HepG2 (cell line): ENCODE data around the gene SLC25A22.

ENCODE experiments used
- CEBPB ChIP-seq: IDR thresholded peaks from 2 replicates; pipeline ENCODE4 v1.6.1; 2011; ENCODE audit warnings: low read depth, low read length, improper control_type of control experiment, borderline replicate concordance
- EEA1 ChIP-seq: sonication (generic); formaldehyde crosslinking; IDR thresholded peaks from 2 replicates; pipeline ENCODE4 v1.5.1; 2020; ENCODE audit warnings: mild to moderate bottlenecking, missing genetic modification reagents, borderline replicate concordance
- ELF4 ChIP-seq: sonication (generic); formaldehyde crosslinking; IDR thresholded peaks from 2 replicates; pipeline ENCODE4 v1.5.0; 2020; ENCODE audit warnings: missing genetic modification reagents, mild to moderate bottlenecking, moderate library complexity, borderline replicate concordance
- FOXK1 ChIP-seq: sonication (generic); formaldehyde crosslinking; IDR thresholded peaks from 2 replicates; pipeline ENCODE4 v1.4.0; 2020; ENCODE audit warnings: low read depth, missing genetic modification reagents, borderline replicate concordance
- HDAC1 ChIP-seq: sonication (generic); formaldehyde crosslinking; IDR thresholded peaks from 2 replicates; pipeline ENCODE4 v1.5.1; 2020; ENCODE audit warnings: mild to moderate bottlenecking, missing genetic modification reagents
- HMG20B ChIP-seq: conservative IDR thresholded peaks from 2 replicates; pipeline ENCODE4 v1.6.1; 2016; ENCODE audit warnings: missing genetic modification reagents, missing compliant biosample characterization
- NR3C1 ChIP-seq: sonication (generic); formaldehyde crosslinking; IDR thresholded peaks from 2 replicates; pipeline ENCODE4 v1.4.0; 2020; ENCODE audit warnings: missing genetic modification reagents
- PPARG ChIP-seq: conservative IDR thresholded peaks from 2 replicates; pipeline ENCODE4 v1.6.1; 2016; ENCODE audit warnings: missing biosample characterization, missing genetic modification reagents
- RAD21 ChIP-seq: fragments of 450-650 bp; formaldehyde crosslinking; IDR thresholded peaks from 2 replicates; pipeline ENCODE4 v1.5.0; 2020; ENCODE audit warnings: mild to moderate bottlenecking
- SRF ChIP-seq: IDR thresholded peaks from 2 replicates; pipeline ENCODE4 v1.6.1; 2011; ENCODE audit warnings: mild to moderate bottlenecking, low read depth, low read length, moderate library complexity
- ZNF274 ChIP-seq: sonication (generic); formaldehyde crosslinking; IDR thresholded peaks from 2 replicates; pipeline ENCODE4 v1.5.1; 2020; ENCODE audit warnings: mild to moderate bottlenecking, missing genetic modification reagents
- TF ChIP-seq, protein P1 (sequence below): fragments of 450-650 bp; IDR thresholded peaks from 2 replicates; pipeline ENCODE4 v1.6.1; 2017; ENCODE audit warnings: mild to moderate bottlenecking
- TF ChIP-seq, protein P2 (sequence below): sonication (generic); formaldehyde crosslinking; IDR thresholded peaks from 2 replicates; pipeline ENCODE4 v1.4.0; 2020; ENCODE audit warnings: missing genetic modification reagents

DNA sequence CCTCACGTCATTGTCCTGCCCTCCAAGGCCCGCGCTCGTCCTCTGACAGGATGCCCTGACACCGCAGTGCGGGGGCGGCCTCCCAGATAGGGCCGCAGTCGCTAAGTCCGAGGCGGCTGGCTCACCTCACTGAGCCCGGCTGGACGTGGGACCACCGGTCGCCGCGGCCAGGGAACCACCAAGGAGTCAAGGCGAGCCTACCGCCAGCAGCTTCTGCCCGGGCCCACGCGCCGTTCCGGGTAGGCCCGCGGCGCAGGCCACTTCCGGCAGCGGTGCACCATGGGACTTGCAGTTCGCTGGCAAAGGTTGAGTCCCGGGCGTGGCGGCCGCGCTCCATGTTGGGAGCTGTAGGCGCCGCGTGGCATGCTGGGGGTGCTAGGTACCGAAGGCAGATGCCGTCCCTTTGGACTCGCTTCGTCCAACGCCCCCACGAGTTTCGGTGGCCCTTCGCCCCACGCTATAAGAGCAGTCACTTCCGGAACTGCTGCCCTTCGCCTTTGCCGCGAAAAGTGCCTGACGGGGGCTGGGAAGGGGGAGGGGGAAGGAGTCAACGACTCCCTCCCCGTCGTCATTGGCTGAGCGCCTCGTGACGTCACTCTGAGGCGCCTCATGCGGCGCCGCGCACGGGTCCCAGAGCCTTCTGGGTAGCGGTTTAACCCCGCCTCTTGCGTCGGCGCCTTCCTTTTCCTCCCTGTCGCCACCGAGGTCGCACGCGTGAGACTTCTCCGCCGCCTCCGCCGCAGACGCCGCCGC, 11.4 kb upstream of the SLC25A22 start, which contains the start of gene RPLP2:
- TF ChIP-seq HDAC1: peak; percentile 99
- TF ChIP-seq RAD21 (CRISPR knock-in tag): peak; percentile 18; the same call in 1 of the 2 replicates
- TF ChIP-seq NR3C1 (CRISPR knock-in tag): no peak
- TF ChIP-seq ZNF274 (CRISPR knock-in tag): peak; percentile 72
- no peak; the same call in none of the 2 replicates for TF ChIP-seq PPARG (CRISPR knock-in tag)
- TF ChIP-seq SRF: peak; percentile 46; the same call in 1 of the 2 replicates
- TF ChIP-seq FOXK1 (CRISPR knock-in tag): no peak; the same call in 1 of the 2 replicates
- no peak; the same call in 1 of the 2 replicates for TF ChIP-seq HMG20B (CRISPR knock-in tag)
- TF ChIP-seq, protein P1, sequence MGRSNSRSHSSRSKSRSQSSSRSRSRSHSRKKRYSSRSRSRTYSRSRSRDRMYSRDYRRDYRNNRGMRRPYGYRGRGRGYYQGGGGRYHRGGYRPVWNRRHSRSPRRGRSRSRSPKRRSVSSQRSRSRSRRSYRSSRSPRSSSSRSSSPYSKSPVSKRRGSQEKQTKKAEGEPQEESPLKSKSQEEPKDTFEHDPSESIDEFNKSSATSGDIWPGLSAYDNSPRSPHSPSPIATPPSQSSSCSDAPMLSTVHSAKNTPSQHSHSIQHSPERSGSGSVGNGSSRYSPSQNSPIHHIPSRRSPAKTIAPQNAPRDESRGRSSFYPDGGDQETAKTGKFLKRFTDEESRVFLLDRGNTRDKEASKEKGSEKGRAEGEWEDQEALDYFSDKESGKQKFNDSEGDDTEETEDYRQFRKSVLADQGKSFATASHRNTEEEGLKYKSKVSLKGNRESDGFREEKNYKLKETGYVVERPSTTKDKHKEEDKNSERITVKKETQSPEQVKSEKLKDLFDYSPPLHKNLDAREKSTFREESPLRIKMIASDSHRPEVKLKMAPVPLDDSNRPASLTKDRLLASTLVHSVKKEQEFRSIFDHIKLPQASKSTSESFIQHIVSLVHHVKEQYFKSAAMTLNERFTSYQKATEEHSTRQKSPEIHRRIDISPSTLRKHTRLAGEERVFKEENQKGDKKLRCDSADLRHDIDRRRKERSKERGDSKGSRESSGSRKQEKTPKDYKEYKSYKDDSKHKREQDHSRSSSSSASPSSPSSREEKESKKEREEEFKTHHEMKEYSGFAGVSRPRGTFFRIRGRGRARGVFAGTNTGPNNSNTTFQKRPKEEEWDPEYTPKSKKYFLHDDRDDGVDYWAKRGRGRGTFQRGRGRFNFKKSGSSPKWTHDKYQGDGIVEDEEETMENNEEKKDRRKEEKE: no peak
- TF ChIP-seq ELF4 (CRISPR knock-in tag): peak; percentile 90; the same call in 1 of the 2 replicates
- peak; percentile 69; the same call in 1 of the 2 replicates for TF ChIP-seq EEA1 (CRISPR knock-in tag)
- TF ChIP-seq, protein P2, sequence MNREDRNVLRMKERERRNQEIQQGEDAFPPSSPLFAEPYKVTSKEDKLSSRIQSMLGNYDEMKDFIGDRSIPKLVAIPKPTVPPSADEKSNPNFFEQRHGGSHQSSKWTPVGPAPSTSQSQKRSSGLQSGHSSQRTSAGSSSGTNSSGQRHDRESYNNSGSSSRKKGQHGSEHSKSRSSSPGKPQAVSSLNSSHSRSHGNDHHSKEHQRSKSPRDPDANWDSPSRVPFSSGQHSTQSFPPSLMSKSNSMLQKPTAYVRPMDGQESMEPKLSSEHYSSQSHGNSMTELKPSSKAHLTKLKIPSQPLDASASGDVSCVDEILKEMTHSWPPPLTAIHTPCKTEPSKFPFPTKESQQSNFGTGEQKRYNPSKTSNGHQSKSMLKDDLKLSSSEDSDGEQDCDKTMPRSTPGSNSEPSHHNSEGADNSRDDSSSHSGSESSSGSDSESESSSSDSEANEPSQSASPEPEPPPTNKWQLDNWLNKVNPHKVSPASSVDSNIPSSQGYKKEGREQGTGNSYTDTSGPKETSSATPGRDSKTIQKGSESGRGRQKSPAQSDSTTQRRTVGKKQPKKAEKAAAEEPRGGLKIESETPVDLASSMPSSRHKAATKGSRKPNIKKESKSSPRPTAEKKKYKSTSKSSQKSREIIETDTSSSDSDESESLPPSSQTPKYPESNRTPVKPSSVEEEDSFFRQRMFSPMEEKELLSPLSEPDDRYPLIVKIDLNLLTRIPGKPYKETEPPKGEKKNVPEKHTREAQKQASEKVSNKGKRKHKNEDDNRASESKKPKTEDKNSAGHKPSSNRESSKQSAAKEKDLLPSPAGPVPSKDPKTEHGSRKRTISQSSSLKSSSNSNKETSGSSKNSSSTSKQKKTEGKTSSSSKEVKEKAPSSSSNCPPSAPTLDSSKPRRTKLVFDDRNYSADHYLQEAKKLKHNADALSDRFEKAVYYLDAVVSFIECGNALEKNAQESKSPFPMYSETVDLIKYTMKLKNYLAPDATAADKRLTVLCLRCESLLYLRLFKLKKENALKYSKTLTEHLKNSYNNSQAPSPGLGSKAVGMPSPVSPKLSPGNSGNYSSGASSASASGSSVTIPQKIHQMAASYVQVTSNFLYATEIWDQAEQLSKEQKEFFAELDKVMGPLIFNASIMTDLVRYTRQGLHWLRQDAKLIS (CRISPR knock-in tag): no peak
- no peak for TF ChIP-seq CEBPB
